Measurements from ENCODE around the gene SNX1.

SNX1 gene

GRCh38 chr15:64066451-64066850 lies 29.3 kb upstream of the SNX1 start:
- no peak for TF ChIP-seq SIN3A (IDR thresholded peaks at IDR 0.05; ENCODE audit: borderline replicate concordance, insufficient read depth, low read length)
- TF ChIP-seq TAF1 (IDR thresholded peaks at IDR 0.05; ENCODE audit: borderline replicate concordance, insufficient read depth, low read length), result no peak
- no peak for TF ChIP-seq POLR2AphosphoS5 (IDR thresholded peaks at IDR 0.05; ENCODE audit: low read depth, low read length)
- no peak for TF ChIP-seq FOXP2 (optimal IDR thresholded peaks at IDR 0.05; ENCODE audit: borderline replicate concordance, extremely low read depth, extremely low read length, insufficient read depth)
- TF ChIP-seq, protein P1, sequence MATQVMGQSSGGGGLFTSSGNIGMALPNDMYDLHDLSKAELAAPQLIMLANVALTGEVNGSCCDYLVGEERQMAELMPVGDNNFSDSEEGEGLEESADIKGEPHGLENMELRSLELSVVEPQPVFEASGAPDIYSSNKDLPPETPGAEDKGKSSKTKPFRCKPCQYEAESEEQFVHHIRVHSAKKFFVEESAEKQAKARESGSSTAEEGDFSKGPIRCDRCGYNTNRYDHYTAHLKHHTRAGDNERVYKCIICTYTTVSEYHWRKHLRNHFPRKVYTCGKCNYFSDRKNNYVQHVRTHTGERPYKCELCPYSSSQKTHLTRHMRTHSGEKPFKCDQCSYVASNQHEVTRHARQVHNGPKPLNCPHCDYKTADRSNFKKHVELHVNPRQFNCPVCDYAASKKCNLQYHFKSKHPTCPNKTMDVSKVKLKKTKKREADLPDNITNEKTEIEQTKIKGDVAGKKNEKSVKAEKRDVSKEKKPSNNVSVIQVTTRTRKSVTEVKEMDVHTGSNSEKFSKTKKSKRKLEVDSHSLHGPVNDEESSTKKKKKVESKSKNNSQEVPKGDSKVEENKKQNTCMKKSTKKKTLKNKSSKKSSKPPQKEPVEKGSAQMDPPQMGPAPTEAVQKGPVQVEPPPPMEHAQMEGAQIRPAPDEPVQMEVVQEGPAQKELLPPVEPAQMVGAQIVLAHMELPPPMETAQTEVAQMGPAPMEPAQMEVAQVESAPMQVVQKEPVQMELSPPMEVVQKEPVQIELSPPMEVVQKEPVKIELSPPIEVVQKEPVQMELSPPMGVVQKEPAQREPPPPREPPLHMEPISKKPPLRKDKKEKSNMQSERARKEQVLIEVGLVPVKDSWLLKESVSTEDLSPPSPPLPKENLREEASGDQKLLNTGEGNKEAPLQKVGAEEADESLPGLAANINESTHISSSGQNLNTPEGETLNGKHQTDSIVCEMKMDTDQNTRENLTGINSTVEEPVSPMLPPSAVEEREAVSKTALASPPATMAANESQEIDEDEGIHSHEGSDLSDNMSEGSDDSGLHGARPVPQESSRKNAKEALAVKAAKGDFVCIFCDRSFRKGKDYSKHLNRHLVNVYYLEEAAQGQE (IDR thresholded peaks at IDR 0.05; ENCODE audit: insufficient read depth in 1 of 2, low read depth in 2 of 2, low read length in 2 of 2), result no peak

- TF ChIP-seq FOXP2 (optimal IDR thresholded peaks at IDR 0.05; ENCODE audit: borderline replicate concordance, extremely low read depth, extremely low read length, insufficient read depth) (no peak), SIN3A (IDR thresholded peaks at IDR 0.05; ENCODE audit: borderline replicate concordance, insufficient read depth, low read length) (no peak), TAF1 (IDR thresholded peaks at IDR 0.05; ENCODE audit: borderline replicate concordance, insufficient read depth, low read length) (no peak), POLR2AphosphoS5 (IDR thresholded peaks at IDR 0.05; ENCODE audit: low read depth, low read length) (no peak)
- TF ChIP-seq, protein P1 (IDR thresholded peaks at IDR 0.05; ENCODE audit: insufficient read depth in 1 of 2, low read depth in 2 of 2, low read length in 2 of 2), result no peak
These were observed 28.2 kb upstream of the SNX1 start for GRCh38 chr15:64067564-64068030.

- TF ChIP-seq FOXP2 (optimal IDR thresholded peaks at IDR 0.05; ENCODE audit: borderline replicate concordance, extremely low read depth, extremely low read length, insufficient read depth), result no peak
- TF ChIP-seq POLR2AphosphoS5 (IDR thresholded peaks at IDR 0.05; ENCODE audit: low read depth, low read length), result no peak
- no peak for TF ChIP-seq SIN3A (IDR thresholded peaks at IDR 0.05; ENCODE audit: borderline replicate concordance, insufficient read depth, low read length)
These were observed 27.6 kb upstream of the SNX1 start for GRCh38 chr15:64068133-64068532.

DNA sequence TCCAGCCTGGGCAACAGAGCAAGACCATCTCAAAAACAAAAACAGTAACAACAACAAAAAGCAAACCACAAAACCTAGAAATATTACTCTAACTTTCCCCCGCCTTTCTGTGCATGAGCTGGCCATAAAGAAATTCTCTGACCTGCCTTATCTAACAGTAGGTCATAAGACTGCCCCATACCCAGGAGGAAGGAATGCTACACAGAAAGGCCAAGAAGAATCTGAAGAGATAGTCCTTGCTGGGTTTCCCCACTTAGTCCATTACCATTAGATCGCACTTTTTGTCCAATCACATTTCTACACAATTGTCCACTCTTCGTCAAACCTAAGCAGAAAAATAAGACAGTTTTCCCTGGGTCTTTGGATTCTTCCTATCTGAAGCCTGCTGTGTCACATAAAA lies 25.7 kb upstream of the SNX1 start:
- no peak for TF ChIP-seq TAF1 (IDR thresholded peaks at IDR 0.05; ENCODE audit: borderline replicate concordance, insufficient read depth, low read length)
- no peak for TF ChIP-seq POLR2AphosphoS5 (IDR thresholded peaks at IDR 0.05; ENCODE audit: low read depth, low read length)
- TF ChIP-seq, protein P1 (IDR thresholded peaks at IDR 0.05; ENCODE audit: insufficient read depth in 1 of 2, low read depth in 2 of 2, low read length in 2 of 2), result no peak
- no peak for TF ChIP-seq SIN3A (IDR thresholded peaks at IDR 0.05; ENCODE audit: borderline replicate concordance, insufficient read depth, low read length)
- no peak for TF ChIP-seq FOXP2 (optimal IDR thresholded peaks at IDR 0.05; ENCODE audit: borderline replicate concordance, extremely low read depth, extremely low read length, insufficient read depth)

DNA sequence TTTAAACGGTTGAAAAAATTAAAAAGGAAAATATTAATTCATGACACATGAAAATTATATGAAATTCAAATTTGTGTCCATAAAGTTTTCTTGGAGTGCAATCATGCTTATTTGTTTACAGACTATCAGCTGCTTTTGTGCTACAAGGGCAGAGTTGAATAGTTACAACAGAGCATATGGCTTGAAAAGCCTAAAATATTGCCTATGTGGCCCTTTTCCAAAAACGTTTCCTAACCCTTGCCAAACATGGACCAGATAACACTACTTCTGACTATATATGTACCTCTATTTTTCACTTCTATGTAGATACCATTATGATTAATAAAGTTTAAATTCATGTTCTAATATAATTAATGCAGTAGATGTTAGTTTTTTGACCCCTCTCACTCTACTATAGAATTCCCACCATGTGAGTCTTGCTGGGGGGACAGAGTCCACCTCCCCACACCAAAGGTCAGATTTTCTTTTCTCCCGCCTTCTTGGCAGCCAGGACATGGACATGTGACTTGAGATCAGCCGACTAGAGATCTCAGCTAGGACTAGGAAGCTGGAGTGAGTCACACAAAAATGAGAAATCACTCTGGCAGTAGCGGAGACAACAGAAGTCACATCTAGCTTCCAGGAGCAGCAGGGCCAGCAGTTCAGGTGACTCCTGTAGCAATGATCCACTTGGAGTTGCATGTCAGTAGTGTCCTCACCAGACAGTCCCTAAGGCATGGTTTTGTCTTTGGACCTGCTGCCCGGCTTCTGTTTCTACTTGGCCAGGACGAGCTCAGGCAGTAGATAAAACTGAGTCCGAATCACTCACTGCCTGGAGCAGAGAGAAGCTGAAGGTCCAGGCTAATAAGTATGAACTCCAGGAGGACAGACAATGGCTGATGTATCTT lies 24.6 kb upstream of the SNX1 start:
- TF ChIP-seq FOXP2 (optimal IDR thresholded peaks at IDR 0.05; ENCODE audit: borderline replicate concordance, extremely low read depth, extremely low read length, insufficient read depth), result no peak
- TF ChIP-seq, protein P1 (IDR thresholded peaks at IDR 0.05; ENCODE audit: insufficient read depth in 1 of 2, low read depth in 2 of 2, low read length in 2 of 2), result no peak
- TF ChIP-seq POLR2AphosphoS5 (IDR thresholded peaks at IDR 0.05; ENCODE audit: low read depth, low read length), result no peak
- no peak for TF ChIP-seq SIN3A (IDR thresholded peaks at IDR 0.05; ENCODE audit: borderline replicate concordance, insufficient read depth, low read length)
- no peak for TF ChIP-seq TAF1 (IDR thresholded peaks at IDR 0.05; ENCODE audit: borderline replicate concordance, insufficient read depth, low read length)

Measured in PFSK-1 (cell line).